GM18867 (cell line): ENCODE measurements around the gene SLC43A1.

Experiments
- ATAC-seq: cut with Tn5 transposase; IDR thresholded peaks from one replicate; pipeline ENCODE4 v1.9.1; 2021; ENCODE audit warnings: mild to moderate bottlenecking, moderate library complexity; ENCODE audit not compliant: unreplicated experiment

SLC43A1 gene

DNA sequence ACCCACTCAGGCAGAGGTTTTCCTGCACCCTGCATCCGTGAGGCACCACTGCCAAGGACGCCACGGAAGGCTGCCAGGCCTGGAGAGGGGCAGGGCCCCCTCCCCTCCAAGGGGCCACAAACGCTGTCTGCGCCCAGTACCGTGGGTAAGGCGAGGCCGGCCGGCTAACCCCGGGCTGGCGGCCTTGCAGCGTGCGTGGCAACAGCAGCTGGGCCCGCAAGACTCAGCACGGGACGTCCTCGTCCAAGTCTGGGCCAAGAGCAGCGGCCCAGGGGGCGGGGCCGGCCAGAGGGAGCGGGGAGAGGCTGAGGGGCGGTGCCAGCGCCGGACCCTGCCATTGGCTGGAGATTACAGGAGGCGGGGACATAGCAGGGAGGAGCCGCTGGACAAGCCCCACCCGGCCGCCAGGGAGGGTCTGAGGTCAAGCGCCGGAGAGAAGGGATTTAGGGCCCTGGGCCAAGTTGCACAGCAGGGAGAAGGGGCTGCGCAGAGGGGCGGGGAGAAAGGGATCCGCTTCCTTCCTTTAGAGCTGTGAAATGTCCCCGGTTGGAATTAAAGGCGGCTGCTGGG lies 16.0 kb downstream of the SLC43A1 start:
- peak; percentile 80 for ATAC-seq

DNA sequence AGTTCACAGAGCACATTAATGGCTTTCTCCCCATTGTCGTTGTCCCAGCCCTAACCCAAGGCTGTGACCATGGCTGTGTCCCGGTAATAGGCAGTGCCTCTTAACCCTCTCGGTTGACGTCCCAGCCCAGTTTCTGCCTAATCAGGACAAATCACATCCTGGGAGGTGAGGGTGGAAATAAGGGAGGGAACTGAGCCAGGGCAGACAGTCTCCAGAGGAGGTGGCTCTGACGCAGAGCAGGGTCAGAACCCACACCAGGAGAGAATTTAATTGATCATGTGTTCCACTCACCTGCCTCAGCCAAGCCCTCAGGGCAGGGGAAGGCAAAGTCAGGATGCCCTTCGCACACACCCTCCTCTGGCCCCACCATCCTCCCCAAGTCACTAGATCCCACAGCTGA lies 17.0 kb downstream of the SLC43A1 start:
- ATAC-seq: no peak

DNA sequence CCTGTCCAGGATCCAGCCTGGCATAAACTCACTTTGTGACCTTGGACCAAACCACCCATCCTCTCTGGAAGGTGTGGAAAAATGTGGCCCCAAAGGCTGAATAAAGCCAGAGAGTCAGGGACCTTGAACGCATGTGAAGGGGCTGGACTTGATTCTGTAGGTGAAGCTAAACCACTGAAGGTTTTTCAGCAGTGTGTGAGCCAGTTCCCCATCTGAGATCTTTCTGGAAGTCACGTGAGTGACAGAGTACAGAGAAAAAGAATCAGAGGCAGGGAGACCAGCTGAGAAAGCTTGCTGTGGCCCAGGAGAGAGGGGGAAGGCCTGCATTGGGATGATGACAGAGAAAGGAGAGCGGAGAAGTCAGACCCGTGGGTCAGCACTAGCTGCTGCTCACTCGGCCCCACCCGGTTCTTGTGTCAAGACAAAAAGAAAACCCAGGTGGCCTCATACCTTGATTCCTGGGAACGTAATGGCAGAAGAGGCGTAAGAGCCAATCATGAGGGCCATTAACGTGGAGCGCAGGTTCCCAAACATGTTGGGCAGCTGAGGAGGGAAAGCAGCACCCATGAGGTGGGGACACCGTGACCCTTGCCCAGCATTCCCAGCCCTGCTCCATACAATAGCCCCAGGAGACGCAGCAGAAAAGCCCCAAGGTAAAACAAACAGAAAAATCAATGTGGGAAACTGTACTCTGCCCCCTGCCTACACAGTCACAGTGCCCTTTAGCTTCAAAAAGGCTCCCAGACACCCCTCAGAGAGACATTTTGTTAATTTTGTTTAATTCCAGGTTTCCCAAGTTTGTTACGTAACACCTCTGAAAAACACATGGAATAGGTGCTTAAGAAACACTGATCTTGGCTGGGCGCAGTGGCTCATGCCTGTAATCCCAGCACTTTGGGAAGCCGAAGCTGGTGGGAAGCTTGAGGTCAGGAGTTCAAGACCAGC lies 17.9 kb downstream of the SLC43A1 start:
- ATAC-seq: no peak

DNA sequence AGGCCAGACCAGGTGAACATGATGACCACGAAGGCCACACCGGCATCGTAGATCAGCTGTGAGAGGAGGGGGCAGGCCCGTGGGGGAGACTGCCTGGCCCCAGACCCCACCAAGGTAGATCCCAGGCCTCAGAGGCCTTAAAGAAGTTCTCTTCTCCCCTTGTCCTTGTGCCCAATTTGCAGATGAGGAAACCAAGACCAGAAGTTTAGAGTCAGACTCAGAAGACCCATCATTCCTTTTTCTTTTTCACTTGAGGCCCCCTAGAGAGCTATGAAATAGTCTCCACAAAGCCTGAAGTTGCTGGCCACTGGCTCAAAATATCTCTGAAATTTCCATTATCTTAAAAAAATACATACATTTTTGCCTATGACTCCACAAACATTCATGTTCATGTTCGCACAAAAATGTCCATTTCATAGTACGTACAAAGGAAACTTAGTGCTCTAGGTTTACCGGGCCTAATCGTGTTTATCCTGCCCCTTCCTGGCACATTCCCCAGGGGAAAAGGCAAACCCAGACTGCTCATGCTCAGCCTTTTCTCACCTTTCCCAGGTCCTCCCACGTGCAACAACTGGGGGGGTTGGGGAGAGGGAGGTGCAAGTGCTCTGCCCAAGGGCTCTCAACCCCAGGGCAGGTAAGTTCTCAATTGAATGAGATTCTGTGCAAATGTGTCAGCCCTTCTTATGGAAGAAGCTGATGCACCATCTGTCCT lies 19.2 kb downstream of the SLC43A1 start:
- ATAC-seq: no peak

DNA sequence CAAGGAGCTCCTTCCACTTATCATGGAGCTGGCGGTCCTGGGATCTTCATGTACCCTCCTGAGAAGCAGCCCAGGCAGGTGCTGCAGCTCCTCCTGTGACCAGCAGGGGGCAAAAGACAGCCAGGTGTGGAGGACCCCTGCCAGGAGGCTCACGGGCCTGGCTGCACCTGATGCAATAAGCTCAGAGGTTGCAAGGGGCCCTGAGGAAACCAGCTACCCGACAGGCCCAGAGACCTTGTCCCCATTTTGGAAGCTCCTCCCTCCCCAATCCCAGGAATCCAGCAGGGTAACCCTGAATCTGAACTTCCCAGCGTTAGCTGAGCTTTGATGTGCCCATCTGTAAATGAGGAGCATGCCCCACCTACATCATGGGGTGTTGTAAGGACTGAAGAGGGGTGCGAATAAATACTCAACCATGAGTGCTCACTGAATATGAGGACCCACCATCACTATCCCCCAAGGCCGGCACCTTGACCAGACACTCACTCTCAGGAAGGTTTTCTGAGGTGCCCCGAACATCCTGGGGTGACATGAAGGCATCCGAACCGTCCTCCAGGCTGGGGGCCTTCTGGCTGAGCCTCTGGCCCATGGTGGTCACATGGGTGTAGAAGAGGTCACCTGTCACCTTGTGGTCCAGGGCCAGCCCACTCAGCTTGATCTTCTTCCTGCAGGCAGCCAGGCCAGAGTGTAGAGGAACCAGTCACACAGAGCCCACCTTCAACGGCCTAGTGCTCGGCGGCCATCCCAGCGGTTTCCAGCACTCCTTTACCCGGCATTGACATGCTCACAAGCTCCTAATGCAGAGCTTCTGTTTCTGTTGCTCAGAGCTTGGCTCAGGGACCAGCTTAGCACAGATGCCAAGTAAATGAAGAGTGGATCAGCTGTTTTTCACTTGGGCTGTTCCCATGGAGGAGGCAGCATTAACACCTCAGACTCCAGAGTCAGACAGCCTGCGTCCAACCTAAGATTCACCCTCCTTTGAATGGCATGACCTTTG lies 21.7 kb downstream of the SLC43A1 start:
- ATAC-seq: peak; percentile 79

DNA sequence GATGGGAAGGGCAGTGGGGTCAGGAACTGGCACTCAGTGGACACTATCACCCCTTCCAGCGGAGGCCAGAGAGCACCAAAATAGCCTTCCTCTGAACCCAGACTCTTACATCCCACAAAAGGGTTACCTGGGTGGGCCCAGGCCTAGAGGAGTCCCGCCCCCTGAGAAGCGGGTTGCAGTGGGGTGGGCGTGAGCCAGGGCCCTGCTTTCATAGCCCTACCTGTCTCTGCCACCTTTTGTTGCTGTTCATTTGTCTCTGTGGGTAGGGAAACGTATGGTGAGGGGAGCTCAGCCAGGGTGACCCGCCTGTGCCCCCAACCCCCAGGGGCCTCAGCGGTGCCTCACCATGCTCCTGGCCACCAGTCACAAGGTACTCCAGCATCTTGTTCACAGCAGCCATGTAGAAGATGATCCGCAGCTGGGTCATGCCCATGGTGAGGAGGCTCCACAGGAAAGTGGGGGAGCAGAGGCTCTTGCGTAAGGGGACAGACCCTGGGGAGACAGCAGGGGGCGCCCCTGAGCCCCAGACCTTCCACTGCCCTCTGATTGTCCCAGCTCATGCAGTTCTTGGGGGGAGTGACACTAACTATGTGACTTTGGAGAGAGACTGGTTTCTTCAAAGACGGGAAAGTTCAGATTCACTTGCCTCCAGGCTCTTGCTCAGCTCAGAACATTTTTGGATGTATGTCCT lies 24.0 kb downstream of the SLC43A1 start:
- no peak for ATAC-seq

DNA sequence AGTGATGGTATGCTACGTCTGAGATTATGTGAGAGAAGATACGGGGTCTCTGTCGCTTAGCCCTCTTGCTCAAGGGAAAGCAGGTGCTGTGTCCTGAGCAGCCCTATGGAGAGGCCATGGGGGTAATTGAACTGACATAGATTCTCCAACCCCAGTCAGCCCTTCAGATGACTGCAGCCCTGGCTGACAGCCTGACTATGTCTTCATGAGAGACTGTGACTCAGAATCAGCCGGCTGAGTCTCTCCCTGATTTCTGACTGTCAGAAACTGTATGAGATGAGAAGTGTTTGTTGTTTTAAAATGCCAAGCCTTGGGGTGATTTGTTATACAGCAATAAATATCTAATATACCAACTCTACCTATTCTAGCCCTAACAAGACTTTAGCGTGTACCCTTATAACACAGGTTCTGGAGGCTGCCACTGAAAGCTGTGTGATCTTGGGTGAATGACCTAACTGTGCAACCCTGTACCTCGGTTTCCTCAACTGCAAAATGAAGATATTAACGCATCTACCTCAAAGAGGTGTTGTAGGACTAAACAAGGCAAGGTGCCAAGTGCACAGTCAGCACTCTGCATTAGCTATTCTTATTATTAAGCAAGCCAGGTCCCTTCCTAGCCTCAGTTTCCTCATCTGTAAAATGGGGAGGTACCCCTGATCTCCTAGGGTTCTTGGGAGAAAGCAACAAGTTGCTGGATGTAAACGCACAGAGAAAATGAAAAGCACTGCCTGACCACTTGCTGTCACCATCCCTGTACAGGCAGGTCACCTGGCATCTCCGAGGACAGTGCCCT lies 24.9 kb downstream of the SLC43A1 start:
- no peak for ATAC-seq

DNA sequence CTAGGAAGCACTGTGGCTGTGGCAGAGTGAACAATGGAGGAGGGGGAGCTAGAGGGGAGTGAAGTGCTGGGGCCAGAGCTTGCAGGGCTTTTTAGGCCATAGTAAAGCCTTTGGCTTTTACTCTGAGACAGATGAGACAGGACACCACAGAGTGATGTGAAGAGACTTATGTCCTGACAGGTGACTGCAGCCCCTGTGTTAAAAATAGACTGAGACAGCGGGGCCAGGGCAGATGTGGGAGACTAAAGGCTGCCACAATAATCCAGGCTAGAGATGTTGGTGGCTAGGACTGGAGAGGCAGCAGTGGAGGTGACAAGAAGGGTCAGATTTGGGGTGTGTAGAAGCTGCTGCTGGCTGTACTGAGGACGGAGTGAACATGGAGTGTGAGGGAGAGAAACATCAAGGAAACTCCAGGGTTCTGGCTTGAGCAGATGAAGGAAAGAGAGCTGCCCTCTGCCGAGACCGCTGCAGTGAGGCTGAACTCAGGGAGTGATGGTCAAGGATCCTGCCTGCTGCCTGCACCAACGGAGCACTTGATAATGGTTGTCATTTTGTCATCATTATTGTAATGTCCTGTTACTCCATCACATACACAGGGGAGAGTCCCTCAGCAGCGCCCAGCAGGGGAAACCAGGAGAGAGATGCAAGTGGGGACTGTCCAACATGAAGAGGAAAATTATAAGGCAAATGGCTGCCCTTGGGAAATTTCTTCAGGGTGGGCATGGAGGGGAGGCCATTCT lies 27.4 kb downstream of the SLC43A1 start:
- ATAC-seq: no peak

DNA sequence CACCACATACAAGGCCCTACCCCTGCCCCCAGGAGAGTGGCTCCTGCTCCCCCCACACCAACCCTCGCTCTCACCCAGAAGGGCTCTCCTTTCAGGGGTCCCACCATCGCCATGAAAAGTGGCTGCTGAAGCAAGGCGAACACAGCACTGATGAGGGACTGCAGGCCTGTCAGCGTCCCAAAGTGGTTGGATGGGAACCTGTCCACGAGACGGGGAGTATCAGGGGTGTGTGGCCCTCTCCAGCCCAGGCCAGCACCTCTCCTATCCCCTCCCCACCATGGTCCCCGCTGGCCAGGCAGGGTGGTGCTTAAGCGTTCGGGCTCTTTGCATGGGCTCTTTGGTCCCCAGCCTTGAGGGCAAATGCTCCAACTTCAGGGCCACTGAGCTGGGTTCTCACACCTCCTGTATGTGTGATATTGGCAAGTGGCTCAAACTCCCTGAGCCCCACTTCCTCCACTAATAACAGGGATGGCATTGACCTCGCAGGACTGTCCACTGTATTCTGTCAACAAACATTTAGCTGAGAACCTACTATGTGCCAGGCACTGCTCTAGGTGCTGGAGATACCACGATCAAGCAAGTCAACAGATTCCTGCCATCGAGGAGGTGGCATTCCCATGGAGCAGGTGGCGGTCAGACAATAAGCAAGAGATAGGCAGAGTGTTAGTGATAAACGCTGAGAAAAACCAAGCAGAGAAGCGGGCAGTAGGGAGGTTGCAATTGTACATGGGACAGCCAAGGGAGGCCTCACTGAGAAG lies 28.3 kb downstream of the SLC43A1 start:
- no peak for ATAC-seq

DNA sequence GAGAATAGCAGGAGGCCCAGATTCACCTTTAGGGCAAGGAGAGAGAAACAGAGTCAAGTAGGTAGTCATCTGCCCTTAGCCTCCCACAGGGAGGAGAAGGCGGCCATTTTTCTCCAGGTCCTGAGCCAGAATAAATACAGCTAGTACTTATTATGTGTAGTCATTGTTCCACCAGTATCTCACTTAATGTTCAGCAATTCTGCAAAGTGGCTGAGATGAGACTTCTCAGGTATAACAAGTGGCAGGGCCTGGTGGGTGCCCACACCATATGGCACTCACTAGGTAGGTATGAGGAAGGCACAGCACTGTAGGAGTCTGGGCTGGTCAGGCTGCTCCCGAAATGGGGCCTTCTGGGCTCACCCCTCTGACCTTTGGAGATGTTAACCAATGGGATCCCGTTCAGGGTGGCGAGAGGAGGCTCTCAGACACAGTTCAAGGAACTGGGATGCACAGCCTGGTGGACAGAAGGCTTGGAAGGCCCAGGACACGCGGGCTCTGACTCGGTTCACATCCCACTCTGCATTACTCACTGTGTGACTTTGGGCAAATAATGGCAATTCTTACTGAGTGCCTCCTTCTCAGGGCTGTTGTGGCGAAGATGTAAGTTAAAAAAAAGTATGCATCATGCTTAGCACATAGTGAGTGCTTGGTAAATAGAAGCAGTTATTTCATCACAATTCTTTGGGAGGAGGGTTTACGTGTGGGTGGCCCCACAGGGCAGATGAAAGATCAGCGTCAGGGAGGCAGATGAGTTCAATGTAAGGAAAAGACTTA lies 30.1 kb downstream of the SLC43A1 start:
- ATAC-seq: no peak

DNA sequence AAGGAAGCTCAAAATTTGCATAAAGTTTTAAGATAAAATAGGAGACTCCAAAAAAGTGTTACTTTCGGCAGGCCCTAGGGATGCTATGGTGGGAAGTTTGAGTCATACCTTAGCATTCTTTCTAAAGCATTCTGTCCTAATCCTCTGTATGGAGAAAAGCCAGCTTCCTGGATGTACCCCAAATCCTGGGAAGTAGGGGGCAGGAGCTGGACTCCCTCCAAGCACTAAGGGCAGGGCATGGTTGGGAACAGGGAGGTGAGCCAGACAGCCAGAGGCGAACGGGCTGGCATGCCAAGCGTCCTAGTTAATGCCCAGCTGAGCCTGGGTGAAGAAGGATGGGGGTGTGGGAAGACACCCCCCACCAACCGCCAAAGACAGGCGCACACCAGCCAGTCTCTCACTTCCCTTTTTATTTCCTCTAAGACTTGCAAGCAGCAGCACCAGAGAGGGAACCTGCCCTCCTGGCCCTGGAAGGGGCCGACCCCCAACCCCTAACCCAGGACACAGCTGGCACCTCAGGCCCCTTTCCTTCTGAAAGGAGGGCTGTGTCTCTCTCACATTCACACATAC lies 31.3 kb downstream of the SLC43A1 start:
- peak; percentile 60 for ATAC-seq

DNA sequence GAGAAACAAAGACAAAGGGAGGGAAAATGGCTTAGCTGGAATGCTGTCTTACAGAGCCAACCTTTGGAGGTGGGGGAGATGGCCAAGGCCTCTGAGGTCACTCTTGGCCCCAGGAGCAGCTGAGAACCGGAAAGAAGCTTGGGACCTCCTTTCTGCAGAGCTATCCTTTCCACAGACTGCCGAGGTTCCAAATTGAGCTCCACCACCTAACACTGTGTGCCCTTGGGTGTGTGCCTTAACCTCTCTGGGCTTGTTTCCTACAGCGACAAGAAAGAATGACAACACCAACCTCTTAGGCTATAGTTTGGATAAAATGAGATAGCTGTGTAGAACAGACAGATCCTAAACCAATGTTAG lies 32.0 kb downstream of the SLC43A1 start:
- ATAC-seq: no peak

DNA sequence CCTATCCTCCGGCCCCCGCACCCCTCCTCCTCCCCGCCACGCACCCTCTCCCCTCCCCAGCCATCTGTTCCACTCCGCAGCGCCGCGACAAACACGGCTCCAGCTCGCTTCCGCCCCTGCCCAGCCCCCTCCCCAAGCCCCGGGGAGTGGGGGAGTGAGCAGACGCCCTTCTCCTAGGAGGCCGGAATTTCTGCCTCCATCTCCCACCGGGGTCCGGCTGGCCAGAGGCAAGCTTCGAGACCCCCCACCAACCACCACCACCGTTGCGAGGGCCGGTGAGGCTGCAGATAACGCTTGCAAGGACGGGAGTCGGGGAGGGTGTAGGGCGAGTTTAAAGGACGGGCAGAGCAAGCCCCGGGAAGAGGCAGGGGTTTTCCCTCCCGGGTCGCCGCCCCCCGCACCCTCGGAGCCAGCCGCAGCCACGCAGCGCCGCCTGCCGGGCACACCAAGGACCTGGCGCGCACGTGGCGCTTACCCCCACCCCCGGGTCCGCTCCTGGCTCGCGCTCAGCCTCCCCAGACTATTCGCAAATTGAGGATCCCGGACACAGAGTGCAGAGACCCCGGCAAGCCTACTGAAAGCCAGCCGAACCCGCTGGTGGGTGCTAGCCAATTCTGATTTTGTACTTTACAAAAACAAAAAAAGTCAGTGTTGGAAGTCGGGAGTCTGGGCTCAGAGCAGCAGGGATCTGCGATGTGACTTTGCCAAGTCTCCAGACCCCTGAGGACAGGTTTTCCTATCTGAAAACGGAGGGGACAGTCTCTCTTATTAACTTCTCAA lies 32.5 kb downstream of the SLC43A1 start:
- ATAC-seq: no peak

DNA sequence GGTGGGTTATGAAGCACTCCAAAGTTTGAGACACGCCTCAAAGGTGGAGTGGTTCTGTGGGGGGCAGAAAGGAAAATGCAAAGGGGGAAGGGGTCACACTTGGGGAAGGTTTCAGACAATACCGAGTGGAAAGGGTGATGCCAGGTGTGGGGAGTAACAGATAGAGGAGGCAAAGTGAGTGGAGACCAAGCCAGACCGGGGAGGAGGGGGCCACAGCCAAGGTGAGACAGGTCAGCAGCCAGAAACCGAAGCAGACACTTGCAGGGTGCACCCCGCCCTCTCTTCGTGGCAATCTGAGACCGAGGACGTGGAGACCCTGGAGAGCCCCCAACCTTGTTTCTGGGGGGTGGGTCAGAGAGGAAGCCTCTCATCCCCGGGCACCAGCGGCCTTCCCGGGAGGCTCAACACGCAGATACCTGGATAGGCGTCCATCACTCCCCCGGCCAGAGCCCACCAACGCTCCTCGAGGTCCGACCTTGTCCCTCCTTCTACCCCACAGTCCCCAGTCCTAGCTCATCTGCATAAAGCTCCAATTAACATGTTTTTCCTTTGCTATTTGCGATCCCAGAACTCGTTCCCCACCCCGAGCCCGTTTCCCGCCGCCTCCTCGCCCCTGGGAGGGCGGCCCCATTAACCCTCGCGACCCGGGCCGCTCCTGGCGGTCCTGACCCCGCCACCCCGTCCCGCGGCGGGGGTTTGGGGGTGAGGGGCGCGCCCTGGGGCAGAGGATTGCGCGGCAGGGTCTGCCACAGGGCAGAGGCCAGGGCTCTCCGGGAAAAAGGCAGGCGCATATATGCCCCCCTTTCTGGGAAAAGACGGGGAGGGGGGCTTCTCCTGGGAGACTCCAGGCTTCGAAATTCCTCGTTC lies 33.4 kb downstream of the SLC43A1 start:
- ATAC-seq: no peak

DNA sequence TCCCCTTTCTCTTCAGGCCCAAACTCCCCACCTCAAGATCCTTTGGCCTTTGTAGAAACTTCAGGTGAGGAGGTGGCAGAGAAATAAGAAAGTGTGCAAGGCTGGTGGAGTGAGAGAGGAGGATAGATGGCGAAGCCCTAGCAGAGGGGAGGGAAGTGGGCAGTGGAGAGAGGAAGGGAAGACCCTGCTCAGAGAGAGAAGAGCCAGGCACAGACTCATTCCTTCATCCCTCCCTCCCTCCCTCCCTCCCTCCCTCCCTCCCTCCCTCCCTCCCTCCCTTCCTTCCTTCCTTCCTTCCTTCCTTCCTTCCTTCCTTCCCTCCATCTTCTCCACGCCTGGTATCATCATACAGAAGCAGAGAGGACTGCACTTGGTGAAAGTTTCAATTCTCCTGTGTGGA lies 34.2 kb downstream of the SLC43A1 start:
- ATAC-seq: no peak
